A673 (cell line): ENCODE data around the gene PUM1. TPM values are rescaled to one million over a fixed set of nuclear protein-coding genes. Genes with fewer than 3 reads are reported as not detected.

Experiments used
- BruUV-seq: library from RNA; stranded (reverse); fragments of 400-500 nt; replicated peaks from 2 replicates; lab custom pipeline; 2021; lab: Mats Ljungman, UMichigan
- CTCF ChIA-PET: fragments of 300-600 bp; sonication (Branson Sonifier 250); formaldehyde crosslinking; loops from one replicate; lab custom pipeline; 2022; ENCODE audit warnings: antibody characterized with exemption; lab: Charles Lee
- POLR2A ChIA-PET: fragments of 300-600 bp; sonication (Branson Sonifier 250); formaldehyde crosslinking; loops from one replicate; lab custom pipeline; 2022; ENCODE audit warnings: antibody characterized with exemption; ENCODE audit not compliant: low non-redundant PET; lab: Charles Lee
- DNase-seq: peaks from one replicate; pipeline ENCODE4 v3.0.0-alpha.2; 2015; ENCODE audit warnings: low spot score
- H3K27ac ChIP-seq: fragments of 200-600 bp; sonication (generic); 2 replicates; pipeline ENCODE4 v1.5.1; 2016; ENCODE audit warnings: mixed run types, low read depth, mild to moderate bottlenecking, mixed read lengths, antibody characterized with exemption, low read length; ENCODE audit not compliant: poor library complexity, severe bottlenecking
- H3K27me3 ChIP-seq: fragments of 200-600 bp; sonication (generic); replicated peaks from 2 replicates; pipeline ENCODE4 v1.6.1; 2017; ENCODE audit warnings: mixed run types, low read depth, mild to moderate bottlenecking, mixed read lengths, antibody characterized with exemption, low read length; ENCODE audit not compliant: insufficient read depth, poor library complexity
- H3K36me3 ChIP-seq: fragments of 200-600 bp; sonication (generic); 2 replicates; pipeline ENCODE4 v1.6.1; 2016; ENCODE audit warnings: mixed run types, mild to moderate bottlenecking, mixed read lengths, antibody characterized with exemption, low read length; ENCODE audit not compliant: insufficient read depth, poor library complexity, severe bottlenecking
- H3K4me1 ChIP-seq: fragments of 200-600 bp; sonication (generic); 2 replicates; pipeline ENCODE4 v1.6.1; 2017; ENCODE audit warnings: mixed run types, mild to moderate bottlenecking, mixed read lengths, antibody characterized with exemption, low read length; ENCODE audit not compliant: insufficient read depth, poor library complexity, severe bottlenecking
- H3K4me3 ChIP-seq: fragments of 200-600 bp; sonication (generic); 2 replicates; pipeline ENCODE4 v1.5.1; 2016; ENCODE audit warnings: low read depth, mixed run types, mild to moderate bottlenecking, mixed read lengths, low read length; ENCODE audit not compliant: poor library complexity, severe bottlenecking
- H3K9me3 ChIP-seq: fragments of 200-600 bp; sonication (generic); 2 replicates; pipeline ENCODE4 v1.6.1; 2016; ENCODE audit warnings: mixed run types, low read depth, mild to moderate bottlenecking, mixed read lengths, antibody characterized with exemption, low read length; ENCODE audit not compliant: poor library complexity, severe bottlenecking
- EZH2 ChIP-seq: fragments of 200-600 bp; sonication (generic); IDR thresholded peaks from 2 replicates; pipeline ENCODE4 v1.6.1; 2017; ENCODE audit warnings: borderline replicate concordance, low read depth, mild to moderate bottlenecking, mixed read lengths, antibody characterized with exemption, low read length; ENCODE audit not compliant: poor library complexity, severe bottlenecking
- intact Hi-C: fragments of 100-400 bp; cut with micrococcal nuclease; formaldehyde crosslinking; loops from one replicate; pipeline ENCODE4 v1.10.0; 2022; ENCODE audit not compliant: unreplicated experiment
- total RNA-seq: library from RNA; stranded (reverse); gene quantifications from 2 replicates; pipeline ENCODE4 v1.2.3, GENCODE V29; 2021
- TF ChIP-seq, protein P1 (sequence below): fragments of 300-800, 200-600 bp; sonication (generic); conservative IDR thresholded peaks from 2 replicates; pipeline ENCODE4 v1.5.1; 2017; ENCODE audit warnings: low read depth, mild to moderate bottlenecking, antibody characterized with exemption, low read length, moderate library complexity, mixed read lengths

The PUM1 gene
- total RNA-seq, 1 experiment from 2014 or later, result 138 TPM

DNA sequence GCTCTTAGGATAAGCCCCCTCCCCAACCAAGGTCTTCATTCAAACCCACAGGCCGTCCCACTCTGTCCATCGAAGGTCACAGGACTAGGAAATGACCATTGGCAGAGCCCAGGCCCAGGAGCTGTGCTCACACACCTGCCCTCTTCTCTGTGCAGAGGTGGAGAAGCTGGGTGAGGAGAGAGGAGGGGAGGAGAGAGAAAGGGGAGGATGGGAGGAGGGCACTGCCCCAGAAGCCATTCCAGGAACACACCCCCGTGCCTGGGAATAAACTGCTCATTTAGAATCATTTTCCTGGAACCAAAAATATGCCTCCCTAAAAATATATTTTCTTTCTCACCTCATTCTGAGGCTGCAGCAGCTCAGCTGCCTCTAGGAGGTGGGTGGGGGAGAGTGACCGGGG lies 150.6 kb downstream of the PUM1 start:
- no TSS peak for BruUV-seq
- H3K4me1 ChIP-seq, result no peaks in the 10 kb centered on the region
- TF ChIP-seq, protein P1, sequence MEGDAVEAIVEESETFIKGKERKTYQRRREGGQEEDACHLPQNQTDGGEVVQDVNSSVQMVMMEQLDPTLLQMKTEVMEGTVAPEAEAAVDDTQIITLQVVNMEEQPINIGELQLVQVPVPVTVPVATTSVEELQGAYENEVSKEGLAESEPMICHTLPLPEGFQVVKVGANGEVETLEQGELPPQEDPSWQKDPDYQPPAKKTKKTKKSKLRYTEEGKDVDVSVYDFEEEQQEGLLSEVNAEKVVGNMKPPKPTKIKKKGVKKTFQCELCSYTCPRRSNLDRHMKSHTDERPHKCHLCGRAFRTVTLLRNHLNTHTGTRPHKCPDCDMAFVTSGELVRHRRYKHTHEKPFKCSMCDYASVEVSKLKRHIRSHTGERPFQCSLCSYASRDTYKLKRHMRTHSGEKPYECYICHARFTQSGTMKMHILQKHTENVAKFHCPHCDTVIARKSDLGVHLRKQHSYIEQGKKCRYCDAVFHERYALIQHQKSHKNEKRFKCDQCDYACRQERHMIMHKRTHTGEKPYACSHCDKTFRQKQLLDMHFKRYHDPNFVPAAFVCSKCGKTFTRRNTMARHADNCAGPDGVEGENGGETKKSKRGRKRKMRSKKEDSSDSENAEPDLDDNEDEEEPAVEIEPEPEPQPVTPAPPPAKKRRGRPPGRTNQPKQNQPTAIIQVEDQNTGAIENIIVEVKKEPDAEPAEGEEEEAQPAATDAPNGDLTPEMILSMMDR, result no peak
- no peak for TF ChIP-seq EZH2
- intact Hi-C loops, result loop anchor here (5.0 kb wide), 1 partner anchor 133 kb away; no protein-coding TSS in a partner anchor
- CTCF ChIA-PET, result interaction anchor here (0.6 kb wide), 1 partner anchor 47 kb away, joined by 3 read pairs; no protein-coding TSS in a partner anchor
- H3K27me3 ChIP-seq, result no peaks in the 10 kb centered on the region
- H3K9me3 ChIP-seq, result no peaks in the 10 kb centered on the region
- H3K36me3 ChIP-seq, result no peaks in the 10 kb centered on the region
- DNase-seq, result no peak
- no peak overlapping the region for H3K27ac ChIP-seq
- POLR2A ChIA-PET, result no interaction called here
- no peak overlapping the region for H3K4me3 ChIP-seq

DNA sequence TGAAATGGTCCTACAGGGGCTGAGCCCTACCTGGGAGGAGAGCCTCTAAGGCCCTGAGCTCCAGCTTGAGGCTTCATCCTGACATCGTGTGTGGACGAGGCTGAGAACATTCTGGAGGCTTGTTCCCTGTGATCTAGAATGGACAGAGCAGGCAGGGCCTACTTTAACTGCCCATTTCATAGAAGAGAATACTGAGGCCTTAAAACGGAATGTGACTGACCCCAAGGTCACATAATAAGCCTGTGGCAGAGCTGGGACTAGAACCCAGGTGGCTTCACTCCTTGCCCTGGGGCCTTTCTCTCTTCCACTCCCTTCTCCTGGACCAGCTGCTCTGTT lies 151.0 kb downstream of the PUM1 start:
- Histone ChIP-seq H3K36me3 (no peaks in the 10 kb centered on the region), H3K27ac (no peak overlapping the region), H3K4me1 (no peaks in the 10 kb centered on the region), H3K4me3 (no peak overlapping the region), H3K27me3 (no peaks in the 10 kb centered on the region), H3K9me3 (no peaks in the 10 kb centered on the region)
- ChIA-PET POLR2A (no interaction called here), CTCF (interaction anchor here (0.6 kb wide), 1 partner anchor 47 kb away, joined by 3 read pairs; no protein-coding TSS in a partner anchor)
- DNase-seq, result no peak
- intact Hi-C loops, result loop anchor here (5.0 kb wide), 1 partner anchor 132 kb away; no protein-coding TSS in a partner anchor
- TF ChIP-seq, protein P1, result no peak
- no peak for TF ChIP-seq EZH2
- no TSS peak for BruUV-seq

DNA sequence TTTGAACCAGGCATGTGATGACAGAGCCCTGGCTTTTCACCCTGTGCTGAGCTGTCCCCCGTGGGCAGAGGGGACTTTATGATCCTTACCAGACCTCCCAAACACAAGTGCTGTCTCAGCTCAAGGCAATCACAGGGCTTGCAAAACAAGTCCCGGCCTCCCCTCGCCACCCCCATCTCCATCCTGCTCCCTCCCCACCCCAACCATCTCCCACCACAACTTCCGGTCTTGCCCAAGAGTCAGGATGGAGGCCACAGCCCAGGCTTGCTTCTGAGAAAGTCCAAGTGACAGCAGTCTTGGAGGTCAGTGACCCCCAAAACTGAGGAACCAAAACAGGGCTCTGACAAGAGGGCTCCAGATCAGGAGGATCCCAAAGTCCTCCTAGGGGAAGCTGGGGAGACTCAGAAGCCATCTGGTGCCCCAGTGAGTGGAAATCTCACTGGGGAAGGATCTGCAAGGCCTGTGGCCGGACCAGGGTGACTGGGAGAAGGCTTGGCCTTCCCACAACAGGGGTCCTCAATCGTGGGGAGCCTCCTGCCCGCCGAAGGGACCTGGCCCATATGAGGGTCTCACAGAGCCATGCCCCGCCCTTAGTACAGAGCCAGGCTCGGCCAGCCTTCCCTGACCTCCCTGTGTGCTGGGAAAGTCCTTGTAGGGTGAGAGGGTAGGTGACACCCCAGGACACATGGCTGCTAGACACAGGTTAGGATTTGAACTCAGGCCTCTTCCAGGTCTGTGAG lies 152.4 kb downstream of the PUM1 start:
- no peak for TF ChIP-seq EZH2
- TF ChIP-seq, protein P1, result no peak
- intact Hi-C loops, result loop anchor here (5.0 kb wide), 1 partner anchor 131 kb away; no protein-coding TSS in a partner anchor
- Histone ChIP-seq H3K27ac (no peak overlapping the region), H3K27me3 (peaks cover under 1% of the 10 kb centered on the region), H3K36me3 (no peaks in the 10 kb centered on the region), H3K4me1 (peaks cover 8% of the 10 kb centered on the region), H3K9me3 (no peaks in the 10 kb centered on the region), H3K4me3 (no peak overlapping the region)
- BruUV-seq, result no TSS peak
- DNase-seq, result no peak
- CTCF ChIA-PET, result interaction anchor here (0.8 to 3.8 kb wide), 5 partner anchors 110 to 135 kb away, joined by 4 to 64 read pairs (median 5); no protein-coding TSS in a partner anchor
- POLR2A ChIA-PET, result interaction anchor here (0.6 kb wide), 1 partner anchor 39 kb away, joined by 3 read pairs; no protein-coding TSS in a partner anchor
